ENCODE data around the gene MEG3. TPM values are rescaled to one million over a fixed set of nuclear protein-coding genes. Genes with fewer than 3 reads are reported as not detected.
A peak's percentile ranks its signal among the peaks of the same experiment; 100 is the strongest.

MEG3 gene
- total RNA-seq, 1 donor from 2014 or later: 1,377 TPM

DNA sequence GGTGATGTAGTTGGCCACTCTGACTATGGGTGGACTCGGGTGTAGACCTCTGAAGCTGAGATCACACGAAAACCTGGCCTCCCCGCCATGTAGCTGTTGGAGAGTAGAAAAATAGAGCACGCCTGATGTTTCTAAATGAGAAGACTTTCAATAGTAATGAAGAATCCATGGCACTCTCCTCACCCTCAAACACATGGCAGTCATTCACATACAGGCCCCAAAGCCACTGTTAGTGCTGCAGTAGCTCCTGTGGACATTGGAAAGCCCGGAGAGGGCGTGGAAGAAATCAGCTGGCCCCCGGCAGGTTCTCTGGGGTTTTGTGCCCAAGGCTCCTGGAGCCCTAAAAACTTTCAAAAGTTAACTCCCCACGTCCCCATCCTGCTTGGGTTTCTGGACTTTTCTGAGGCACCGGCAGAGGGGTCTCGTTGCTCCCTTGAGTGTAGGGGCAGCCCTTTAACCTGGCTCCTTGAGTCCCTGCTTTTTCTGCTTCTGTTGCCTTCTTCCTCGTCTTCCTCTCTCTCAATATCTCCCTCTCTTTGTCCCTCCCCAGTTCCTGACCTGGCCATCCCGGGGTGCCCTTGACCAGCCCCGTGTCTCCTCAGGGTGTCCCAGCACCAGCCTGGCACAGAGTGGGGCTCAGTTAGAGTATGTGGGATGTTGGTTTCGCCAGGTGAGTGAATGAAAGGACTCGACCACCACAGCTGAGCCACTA is 8.3 kb downstream of the MEG3 start:
- DNase-seq: peak; percentile 28

DNA sequence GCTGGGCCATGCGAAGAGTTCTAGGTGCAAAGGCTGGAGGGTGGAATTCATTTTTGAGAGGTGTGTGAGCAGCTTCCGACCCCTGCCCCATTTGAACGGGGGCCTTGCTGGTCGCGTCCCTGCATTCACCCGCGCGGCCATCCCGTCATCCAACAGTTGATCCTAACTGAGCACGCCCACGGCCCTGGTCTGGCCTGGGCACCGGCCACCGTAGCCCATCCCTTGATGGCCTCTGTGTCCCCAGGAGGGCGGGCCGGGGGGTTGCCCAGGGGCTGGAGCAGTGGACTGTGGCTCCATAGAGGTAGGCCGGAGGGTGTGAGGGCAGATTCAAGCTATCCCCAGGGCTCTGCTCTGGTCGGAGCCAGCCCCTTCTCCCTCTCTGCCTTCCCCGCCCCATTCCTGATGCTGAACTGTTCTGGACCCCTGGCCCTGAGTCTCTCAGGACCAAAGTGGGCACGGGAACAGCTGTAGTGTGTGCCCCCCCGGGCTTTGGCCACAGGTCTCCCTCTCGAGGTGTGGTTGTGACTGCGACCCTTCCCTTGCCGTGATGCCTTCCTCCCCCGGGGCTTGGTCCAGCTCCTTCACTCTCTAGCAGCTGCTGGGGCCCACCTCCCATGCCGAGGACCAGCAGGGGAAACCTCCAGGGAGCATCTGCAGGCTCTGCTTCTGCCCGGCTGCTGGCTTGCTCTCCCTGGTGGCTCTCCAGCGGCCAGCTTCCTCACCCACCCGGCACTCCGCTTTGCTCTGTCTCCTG is 9.1 kb downstream of the MEG3 start:
- no peak for DNase-seq

DNA sequence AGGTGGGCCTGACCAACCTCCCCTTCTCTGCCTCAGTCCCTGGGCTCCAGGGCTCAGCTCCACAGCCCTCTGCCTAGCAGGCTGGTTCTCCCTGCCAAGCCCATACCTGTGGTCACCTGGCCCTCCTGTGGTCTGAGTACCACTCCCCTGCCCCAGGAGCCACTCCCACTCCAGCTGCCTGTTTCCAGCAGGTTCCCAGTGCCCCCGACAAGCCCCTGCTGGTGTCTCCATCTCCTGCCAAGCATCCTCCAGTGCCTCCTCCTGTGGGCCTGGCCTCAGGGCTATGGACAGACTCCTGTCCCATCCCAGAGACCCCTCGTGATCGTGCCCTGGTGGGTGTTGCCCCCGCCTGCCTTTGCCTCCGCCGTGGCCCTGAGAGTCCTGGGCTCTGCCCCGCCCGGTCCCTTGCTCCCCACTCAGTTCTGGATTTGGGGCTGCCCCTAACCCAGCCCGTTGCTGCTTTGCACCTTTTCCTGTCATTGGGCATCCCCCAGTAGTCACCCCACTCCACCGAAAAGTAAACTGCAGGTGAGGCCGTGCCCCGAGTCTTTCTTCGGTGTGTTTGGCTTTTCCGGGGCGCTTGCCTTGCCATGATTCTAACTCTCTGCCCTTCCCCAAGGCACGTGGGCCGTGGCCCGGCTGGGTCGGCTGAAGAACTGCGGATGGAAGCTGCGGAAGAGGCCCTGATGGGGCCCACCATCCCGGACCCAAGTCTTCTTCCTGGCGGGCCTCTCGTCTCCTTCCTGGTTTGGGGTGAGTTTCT is 9.8 kb downstream of the MEG3 start:
- DNase-seq: no peak

DNA sequence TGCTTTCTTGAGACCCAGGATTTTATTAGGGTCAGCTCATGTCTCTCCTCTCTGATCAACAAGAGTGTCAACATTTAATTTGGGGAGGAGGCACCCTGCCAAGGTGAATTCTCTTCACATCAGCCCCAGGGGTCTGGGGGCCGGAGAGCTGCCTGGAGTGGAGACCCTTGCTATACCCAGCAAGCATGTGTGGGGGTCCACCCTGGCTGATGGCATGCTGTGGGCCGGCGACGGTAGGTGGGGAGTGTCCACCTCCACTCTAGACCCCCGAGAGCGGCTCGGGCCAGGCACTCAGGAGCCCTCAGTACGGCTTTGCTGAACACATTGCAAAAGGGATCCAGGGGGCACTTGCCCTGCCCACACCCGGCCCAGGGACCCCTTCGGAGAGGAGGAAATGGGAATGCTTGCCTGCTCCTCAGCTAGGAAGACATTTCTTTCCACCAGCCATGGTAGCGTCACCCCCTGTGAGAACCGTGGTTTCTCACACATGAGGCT is 10.4 kb downstream of the MEG3 start:
- no peak for DNase-seq

DNA sequence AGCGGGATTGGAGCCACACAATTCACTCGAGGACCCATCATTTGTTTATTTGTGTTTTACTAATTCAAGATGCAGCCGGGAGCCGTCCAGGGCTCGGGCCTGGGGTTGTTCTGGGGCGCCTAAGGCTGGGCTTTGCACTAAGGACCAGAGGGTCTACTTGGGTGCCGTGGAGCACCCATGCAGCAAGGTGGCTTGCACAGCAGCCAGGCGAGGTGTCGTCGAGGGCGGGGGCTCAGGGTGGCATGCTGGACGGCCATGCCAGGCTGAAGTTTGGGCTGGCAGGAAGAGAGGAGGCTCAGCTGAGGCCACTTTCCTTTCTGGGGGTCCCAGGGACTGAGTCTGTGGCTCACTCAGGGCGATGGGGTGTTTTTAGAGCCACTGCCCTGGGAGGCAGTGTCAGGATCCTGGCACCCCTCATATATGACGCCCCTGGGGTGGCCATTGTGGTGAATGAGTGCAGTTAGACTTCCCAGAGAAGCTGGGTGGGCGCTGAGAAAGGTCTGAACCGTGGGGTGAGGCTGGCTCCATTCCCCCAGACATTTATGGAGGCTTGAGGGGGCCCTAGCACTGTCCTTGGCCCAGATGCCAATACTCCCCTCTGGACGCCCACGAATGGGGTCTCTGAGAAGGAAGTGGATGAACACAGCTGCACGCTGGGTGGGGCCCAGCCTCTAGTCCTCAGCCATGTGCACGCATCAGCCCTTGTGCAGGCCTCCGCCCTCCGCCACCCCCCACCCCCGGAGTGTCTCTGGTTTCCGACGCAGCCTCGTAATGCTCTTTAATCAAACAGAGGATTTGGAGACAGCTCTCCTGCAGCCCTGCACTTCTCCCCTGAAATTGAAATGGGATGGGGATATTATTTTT is 11.3 kb downstream of the MEG3 start:
- DNase-seq: peak; percentile 88

DNA sequence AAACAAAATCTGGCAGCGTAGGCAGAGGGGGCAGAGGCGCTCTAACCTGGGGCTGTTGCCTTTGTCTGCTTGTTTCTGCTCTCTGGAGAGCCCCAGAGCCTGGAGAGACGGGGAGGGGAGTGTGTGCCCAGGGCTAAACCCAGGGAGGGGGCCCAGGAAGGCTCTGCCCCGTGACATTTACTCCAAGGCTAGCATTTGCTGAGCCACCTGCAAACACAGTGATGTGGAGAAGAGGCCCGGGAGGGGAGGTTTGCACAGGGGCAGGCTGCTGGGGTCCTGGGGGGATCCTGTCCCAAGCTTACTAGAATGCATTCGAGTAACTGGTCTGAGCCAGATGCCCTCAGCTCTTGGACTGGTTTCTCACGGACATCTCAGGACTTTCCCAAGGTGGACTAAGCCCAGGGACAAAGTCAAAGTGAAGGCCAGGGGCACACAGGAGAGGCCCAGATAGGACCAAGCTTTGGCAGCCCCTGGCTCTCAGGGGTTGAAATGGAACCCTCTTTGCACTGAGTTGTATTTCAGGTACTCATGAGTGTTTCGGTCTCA is 12.0 kb downstream of the MEG3 start:
- no peak for DNase-seq

DNA sequence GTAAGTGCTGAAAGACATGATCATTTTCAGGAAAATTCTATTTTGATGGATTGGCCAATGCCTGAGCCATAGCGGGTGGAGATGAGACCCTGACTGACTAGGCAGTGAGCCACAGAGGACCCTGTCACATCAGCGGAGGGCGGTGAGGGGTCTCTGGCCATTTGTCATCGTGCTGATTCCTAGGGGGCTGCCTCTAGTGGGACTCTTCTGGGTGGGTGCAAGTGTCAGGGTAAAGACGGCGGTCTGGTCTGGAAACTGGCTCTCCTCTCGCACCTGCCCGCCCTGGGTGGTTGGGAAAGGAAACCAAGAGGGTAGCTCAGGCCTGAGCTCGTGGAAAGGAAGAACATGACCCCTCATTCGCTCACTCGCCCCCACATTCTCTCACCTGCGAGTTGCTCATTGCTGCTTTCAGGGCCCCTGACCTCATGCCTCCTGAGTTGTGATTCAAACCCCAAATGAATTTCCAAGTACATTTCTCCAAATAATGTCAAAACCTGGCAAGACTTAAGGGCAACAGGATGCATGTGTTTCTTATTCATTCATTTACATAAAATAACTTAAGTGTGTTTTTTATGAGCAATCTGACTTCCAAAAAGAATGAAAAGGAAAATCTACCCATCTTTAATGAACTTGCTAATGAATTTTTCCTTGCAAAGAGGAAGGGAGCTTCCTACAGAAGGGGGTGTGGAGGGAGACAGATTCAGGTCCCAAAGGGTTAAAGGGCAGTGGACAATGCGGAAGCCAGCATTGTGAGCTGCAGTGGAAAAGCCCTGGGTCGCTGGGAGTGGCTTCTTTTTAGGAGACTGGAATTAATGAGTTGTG is 12.8 kb downstream of the MEG3 start:
- DNase-seq: peak; percentile 73

DNA sequence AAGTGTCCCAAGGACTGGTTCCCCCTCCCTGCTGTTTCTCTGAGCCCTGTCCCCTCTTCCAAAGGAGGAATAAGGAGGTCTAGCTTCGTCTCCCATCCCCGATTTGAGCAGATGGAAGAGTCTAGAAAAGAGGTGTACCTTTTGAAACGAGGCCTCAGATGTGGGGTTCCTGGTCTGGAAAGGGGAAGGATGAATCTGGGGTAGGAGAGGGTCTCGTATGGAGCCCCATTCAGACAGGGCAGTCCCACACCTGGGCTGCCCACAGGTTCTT is 13.3 kb downstream of the MEG3 start:
- no peak for DNase-seq

DNA sequence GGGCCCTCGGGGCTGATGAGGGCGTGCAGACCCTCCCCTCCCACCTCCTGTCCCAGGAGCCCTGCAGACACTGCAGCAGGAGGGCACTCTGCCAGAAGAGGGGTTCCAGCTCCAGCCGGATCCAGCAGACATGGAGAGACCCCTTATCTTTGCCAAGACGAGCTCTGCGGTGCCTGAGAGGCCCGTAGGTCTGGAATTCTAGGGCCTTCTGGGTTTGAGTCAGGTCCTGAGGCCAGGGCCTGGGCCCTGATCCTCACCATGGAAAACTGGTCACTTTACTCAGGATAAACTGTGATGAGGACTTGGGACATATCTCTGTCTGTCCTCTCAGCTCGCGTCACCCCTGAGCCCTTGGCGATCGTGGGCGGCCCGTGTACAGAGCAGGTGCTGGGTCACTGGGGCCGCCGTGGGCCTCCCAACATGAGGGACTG is 13.8 kb downstream of the MEG3 start:
- DNase-seq: peak; percentile 70

DNA sequence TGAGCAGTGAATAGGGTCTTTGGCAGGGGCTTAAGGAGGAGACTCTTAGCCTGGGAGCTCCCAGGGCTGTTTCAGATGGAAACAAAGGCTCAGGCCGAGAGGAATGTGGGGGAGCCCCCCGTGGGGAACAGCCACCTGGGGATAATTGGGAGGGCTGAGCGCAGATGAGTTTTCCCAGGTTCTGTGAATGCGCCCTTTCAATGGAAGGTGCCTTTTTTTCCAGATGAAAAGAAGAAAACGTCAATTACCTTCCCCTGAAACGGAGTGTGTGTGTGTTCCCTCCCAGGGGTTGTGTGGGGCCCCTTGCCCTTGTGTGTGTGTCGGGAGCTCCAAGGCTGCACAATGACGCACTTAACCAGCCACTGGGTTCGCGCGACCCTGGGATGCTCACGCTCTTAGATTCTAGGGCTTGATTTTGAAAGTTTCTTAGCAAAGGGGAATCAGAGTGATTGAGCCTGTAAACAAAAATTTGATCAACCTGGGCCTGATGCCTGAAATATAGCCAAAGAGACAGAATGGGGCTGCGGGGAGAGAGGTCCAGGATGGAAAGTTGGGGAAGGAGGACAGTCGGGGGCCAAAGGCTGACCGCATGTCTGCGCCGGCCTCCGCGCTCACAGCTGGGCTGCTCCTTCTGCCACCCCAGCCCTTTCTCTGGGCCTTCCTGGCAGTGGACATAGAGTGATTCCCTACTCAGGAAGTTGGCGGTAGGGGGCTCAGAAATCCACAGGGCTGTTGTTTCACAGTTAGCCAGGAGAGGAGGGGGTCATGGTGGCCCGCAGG is 14.6 kb downstream of the MEG3 start:
- no peak for DNase-seq

DNA sequence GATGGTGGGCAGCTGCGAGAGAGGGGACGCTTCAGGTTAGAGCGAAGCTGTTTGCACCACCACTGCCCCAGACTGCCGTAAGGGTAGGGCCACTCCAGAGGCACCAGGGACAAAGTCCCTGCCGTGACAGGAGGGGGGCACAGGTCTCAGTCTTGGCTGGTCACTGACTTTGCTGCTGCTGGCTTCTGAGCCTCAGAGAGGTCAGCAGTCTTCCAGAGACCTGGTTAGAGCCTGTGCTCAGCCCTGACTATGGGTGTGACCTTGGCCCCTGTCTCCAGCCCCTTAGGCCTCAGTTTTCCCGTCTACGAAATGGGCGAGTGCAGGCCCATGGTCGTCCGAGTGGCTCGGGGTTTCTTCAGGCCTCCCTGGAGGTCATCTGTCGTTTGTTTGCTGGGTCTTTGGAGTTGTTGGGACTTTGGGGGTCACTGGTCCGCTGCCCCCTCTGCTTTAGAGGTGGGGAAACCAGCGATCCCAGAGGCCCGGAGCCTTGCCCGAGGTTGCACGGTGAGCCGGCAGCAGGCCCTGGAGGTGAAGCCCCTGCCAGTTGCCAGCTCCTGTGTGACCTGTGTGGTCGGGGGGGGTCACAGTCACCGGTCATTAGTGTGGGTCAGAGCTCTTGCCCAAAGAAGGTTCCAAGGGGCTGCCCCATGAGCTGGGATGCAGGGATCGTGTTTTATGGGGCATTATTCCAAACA is 15.3 kb downstream of the MEG3 start:
- no peak for DNase-seq

DNA sequence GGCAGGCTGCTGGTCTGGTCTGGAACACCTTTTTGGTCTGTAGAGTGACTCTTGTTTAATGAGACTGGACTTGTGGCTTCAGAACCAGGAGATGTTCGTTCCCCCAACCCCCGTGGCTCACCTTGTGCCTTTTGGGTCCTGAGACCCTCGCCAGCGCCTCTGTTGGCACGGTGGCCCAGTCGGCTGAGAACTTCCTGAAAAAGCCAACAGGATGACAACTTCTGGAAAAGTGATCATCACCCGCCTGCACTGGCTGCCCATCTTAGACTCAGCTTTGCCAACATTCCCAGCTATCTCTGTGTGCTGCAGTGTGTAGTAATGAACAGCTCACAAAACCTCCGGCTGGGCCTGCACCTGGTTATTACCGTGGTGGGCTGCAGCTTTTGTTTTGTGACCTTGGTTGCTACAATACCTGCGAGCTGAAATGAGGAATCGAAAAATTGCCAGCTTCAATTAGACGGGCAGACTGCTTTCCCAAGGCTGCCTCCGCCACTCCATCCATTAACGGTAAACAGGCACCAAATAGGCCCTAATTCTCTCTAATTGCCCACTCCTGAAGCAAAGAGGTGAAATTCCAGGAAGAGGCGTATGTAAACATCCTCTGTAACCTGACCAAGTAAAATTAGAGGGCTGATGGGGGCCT is 16.0 kb downstream of the MEG3 start:
- no peak for DNase-seq

DNA sequence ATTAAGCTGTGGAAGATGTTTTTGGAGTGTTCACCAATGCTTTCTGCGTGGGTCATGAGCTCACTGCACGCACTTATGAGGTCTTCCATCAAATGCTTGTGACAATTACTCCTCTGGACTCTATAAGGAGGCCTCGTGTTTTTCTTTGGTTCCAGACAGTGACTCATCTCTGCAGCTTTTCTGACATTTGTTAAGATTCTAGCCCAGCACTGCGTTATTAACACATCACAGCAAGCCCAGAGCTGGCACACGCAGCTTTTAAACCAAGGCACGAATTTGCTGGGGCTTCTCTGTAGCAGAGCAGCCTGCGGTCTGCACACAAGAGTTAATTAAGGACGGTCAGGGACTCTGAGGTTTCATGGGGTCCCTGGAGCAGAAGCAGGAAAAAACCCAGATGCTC is 16.9 kb downstream of the MEG3 start:
- DNase-seq: peak; percentile 71

DNA sequence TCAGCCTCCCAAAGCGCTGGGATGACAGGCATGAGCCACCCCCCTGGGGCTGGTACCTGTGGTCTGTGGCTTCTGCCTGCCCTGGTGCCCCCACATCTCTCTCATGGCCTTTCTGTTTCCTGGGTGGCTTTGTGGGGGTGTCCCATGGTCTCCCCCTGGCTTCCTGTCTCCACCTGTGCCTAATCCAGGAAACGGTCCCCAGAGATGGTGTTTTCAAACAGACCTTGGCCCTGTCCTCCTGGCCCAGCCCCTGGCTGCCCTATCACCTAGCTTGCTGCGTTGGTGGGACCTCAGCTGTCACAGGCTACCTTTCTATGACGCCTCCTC is 18.1 kb downstream of the MEG3 start:
- no peak for DNase-seq

DNA sequence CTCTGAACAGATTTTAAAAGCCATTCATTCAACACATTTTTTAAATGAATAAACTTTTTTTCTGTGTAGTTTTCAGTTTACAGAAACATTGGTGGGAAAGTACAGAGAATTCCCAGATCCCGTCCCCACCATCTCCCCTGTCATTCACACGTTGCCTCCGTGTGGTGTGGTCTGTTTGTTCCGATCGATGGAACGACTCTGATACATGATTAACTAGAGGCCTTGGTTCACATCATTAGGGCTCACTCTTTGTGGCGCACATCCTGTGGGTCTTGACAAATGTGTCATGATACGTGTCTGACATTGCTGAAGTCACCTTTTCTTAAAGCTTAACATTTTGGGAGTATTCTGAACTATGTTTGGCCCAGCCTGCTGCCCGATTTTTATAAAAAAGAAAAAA is 18.5 kb downstream of the MEG3 start:
- no peak for DNase-seq

DNA sequence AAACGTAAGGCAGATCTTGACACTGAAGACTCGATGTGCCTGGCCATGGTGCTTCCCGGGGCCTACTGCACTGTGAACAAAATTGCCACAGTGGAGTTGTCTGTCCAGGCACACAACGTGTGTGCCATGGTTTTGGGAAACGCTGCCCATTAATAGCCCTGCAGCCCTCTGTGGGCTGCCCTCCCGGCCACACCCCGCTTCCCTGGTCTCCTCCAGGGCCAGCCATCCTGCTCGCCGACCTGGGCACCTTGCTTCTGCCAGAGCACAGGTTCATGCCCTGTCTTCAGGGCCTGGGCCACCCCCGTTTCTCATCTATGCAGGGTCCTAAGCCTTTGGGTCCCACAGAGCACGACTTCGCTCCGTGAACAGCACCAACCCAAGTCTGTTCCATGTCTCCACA is 18.9 kb downstream of the MEG3 start:
- no peak for DNase-seq

DNA sequence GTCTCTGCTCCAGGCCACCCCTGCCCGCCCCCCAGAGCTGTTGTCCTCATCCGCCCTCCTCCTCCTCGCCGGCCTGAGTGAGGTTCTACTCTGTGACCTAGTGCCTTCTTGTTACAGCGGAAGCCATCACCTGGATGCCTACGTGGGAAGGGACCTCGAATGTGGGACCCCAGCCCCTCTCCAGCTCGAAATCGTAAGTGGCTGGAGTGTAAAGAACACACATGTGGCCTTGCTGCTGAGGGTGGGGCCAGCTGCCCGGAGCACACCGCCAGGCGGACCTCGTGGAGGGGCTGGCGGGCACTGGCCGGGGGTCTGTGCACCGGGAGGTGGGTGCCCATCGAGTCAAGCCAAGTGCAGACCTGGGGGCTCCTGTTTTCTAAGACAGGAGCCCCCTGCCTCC is 19.4 kb downstream of the MEG3 start:
- DNase-seq: no peak

DNA sequence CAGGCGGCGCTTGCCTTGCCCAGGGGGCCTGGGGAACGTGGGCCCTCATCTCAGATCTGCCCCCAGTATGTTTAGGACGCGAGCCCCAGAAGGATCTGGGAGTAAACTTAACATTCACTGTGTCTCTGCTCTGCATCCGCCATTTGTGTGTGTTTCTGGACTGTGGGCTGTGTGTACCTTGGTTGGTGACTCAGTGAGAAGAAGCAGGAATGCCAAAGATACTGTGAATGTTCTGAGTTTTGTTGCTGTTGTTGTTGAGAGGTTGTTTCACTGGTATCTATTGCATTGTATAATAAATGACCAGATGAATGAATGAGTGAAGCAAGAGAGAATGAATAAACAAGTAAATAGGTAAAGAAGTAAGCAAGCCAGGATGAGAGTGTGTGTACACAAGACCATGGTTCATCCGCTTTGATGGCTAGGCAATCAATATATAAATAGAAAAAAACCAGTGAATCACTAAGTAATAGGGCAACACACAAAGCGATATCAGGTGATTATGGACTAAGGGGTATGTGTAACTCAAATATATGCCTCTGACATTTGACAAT is 20.5 kb downstream of the MEG3 start:
- no peak for DNase-seq

Measured in tongue (tissue), 2 donors.